Measurements from ENCODE around the gene CUL1.

CUL1 gene

DNA sequence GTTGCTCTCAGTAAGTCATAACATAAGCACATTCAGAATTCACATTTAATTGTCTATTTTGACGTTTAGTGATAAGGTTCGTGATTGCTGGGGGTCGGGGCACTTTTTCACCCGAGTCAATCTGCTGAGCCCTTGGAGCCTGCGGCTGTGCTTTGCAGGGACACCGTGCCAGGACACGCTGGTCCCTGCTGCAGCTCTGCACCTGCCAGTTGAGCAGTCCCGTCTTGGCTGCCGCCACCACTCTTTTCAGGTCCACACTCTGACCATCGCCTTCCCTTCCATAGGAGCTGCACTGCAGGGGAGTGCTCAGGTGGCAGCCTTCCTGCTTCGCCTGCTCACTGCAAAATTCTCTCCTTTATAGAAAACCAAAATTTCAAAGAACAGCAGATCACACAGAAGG, 36.4 kb downstream of the CUL1 start:
- no peak for DNase-seq (ENCODE audit: low read depth)
- no peak overlapping the region for H3K4me3 ChIP-seq (ENCODE audit: low read length)
- TF ChIP-seq, protein P1, sequence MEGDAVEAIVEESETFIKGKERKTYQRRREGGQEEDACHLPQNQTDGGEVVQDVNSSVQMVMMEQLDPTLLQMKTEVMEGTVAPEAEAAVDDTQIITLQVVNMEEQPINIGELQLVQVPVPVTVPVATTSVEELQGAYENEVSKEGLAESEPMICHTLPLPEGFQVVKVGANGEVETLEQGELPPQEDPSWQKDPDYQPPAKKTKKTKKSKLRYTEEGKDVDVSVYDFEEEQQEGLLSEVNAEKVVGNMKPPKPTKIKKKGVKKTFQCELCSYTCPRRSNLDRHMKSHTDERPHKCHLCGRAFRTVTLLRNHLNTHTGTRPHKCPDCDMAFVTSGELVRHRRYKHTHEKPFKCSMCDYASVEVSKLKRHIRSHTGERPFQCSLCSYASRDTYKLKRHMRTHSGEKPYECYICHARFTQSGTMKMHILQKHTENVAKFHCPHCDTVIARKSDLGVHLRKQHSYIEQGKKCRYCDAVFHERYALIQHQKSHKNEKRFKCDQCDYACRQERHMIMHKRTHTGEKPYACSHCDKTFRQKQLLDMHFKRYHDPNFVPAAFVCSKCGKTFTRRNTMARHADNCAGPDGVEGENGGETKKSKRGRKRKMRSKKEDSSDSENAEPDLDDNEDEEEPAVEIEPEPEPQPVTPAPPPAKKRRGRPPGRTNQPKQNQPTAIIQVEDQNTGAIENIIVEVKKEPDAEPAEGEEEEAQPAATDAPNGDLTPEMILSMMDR (IDR thresholded peaks at IDR 0.05; ENCODE audit: insufficient read depth, low read depth, low read length, missing control alignments) = no peak

DNA sequence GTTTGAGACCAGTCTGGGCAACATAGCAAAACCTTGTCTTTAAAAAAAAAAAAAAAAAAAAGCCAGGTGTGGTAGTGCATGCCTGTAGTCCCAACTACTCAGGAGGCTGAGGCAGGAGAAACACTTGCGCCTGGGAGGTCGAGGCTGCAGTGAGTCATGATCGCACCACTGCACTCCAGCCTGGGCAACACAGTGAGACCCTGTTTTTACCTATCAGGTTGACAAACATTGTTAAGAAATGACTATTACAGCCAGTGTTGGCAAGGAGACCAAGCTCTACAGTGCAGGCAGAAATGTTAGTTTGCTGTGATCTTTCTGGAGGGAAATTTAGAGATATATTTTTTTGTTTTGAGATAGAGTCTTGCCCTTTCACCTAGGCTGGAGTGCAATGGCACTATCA, 37.3 kb downstream of the CUL1 start:
- no peak for DNase-seq (ENCODE audit: low read depth)
- H3K4me3 ChIP-seq (ENCODE audit: low read length) = no peak overlapping the region

DNA sequence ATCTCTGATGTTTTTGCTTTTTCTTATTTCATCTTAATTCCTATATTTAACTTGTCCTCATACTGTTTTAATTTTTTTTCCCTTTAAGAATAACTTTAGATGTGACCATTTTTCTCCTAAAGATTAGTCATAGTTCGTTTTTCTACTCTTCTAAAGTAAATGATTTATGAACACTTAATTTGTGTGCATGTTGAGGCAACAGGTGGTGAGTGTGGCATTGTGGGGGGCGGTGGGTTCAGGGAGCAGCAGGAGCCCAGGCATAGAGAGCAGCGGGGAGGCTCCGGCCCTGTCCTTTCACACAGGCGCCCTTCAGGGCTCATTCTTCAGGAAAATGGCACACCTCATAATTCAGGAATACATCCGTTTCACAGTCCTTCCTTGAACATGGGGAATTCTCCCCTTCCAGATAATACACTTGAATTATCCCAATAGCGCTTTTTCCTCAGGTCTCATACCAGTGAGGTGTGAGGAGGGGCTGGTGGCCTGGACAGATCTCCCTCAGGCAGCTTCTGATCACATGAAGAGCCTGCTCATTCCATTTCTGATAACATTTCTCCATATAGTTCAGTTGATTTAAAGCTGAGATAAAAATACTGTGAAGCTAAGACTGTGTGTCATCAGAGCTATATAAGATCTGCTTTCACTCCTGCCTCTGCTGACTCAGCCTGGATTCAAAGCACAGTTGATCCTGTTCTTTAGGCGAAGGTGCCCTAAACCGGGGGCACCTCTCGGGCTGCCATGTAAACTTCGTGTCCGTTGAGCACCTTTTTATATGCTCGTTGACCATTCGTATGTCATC, 40.2 kb downstream of the CUL1 start:
- DNase-seq (ENCODE audit: low read depth) = peak; percentile 22
- TF ChIP-seq, protein P1 (IDR thresholded peaks at IDR 0.05; ENCODE audit: insufficient read depth, low read depth, low read length, missing control alignments) = no peak
- H3K4me3 ChIP-seq (ENCODE audit: low read length) = no peak overlapping the region

More for the DNA sequence above, 37.3 kb downstream of the CUL1 start:
- TF ChIP-seq, protein P1 (IDR thresholded peaks at IDR 0.05; ENCODE audit: insufficient read depth, low read depth, low read length, missing control alignments) = no peak

DNA sequence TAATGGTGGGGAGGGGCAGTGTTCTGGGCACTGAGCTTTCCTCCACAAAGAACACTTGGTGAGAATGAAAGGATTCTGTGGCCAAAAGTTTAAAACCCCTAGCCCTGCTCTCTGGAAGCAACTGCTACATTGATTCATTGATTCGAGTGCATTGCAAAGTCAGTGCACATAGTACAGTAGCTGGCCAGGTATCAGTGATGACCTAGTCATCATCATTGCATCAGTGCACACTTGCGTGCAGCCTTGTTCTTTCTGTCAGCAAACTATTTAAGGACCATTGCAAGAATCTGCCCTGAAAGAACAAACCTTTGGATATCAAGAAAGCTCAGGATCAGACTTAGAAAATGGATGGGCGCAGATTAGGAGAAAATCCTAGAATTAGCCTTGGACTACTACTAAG, 47.4 kb downstream of the CUL1 start:
- TF ChIP-seq, protein P1 (IDR thresholded peaks at IDR 0.05; ENCODE audit: insufficient read depth, low read depth, low read length, missing control alignments) = no peak
- H3K4me3 ChIP-seq (ENCODE audit: low read length) = no peak overlapping the region
- peak; percentile 21 for DNase-seq (ENCODE audit: low read depth)

DNA sequence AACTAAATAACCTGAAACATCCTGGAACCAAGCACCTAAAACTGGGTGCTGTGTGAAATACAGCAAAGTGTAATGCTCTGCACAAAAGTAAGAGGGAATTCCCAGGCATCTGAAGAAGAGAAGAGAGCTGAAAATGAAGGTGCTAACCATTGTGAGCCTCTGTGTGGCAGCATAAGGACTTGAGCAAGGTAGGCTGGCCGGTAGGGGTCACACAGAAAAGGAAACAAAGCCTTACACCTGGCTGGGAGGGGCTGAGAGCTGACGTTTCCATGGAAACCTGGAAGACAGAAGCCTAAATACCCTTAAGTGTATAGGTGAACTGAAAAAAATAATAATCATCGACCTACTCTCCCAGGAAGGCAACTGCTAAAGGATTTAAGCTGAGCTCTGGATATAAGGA, 48.6 kb downstream of the CUL1 start:
- TF ChIP-seq, protein P1 (IDR thresholded peaks at IDR 0.05; ENCODE audit: insufficient read depth, low read depth, low read length, missing control alignments) = peak; percentile 6
- DNase-seq (ENCODE audit: low read depth) = peak; percentile 27
- no peak overlapping the region for H3K4me3 ChIP-seq (ENCODE audit: low read length)

DNA sequence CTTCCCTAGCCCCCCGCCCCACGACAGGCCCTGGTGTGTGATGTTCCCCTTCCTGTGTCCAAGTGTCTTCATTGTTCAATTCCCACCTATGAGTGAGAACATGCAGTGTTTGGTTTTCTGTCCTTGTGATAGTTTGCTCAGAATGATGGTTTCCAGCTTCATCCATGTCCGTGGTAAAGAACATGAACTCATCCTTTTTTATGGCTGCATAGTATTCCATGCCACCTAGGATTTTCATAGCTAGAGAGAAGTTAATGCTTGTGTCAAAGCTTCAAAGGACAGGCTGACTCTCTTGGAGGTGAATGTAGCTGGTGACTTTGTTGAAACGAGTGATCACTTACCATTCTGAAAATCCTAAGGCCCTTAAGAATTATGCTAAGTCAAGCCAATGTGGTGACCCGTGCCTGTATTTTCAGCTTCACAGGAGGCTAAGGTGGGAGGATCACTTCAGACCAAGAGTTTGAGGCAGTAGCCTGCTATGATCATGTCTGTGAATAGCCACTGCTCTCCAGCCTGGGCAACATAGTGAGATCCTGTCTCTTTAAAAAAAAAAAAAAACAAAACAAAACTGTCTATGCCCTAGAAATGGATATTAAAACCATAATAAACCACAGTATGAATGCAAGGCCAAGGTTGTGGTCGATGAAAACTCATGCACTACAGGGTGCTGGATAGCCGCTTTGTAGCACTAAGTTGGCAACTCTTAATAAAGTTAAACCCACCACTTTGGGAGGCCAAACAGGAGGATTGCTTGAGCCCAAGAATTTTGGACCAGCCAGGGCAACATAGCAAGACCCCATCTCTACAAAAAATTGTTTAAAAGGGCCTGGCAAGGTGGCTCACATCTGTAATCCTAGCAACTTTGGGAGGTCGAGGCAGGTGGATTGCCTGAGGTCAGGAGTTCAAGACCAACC, 52.0 kb downstream of the CUL1 start:
- H3K4me3 ChIP-seq (ENCODE audit: low read length) = no peak overlapping the region
- no peak for DNase-seq (ENCODE audit: low read depth)
- TF ChIP-seq, protein P1 (IDR thresholded peaks at IDR 0.05; ENCODE audit: insufficient read depth, low read depth, low read length, missing control alignments) = no peak
